HFFc6 (cell line): ENCODE data around the gene PPP3CA. TPM values are rescaled to one million over a fixed set of nuclear protein-coding genes. Genes with fewer than 3 reads are reported as not detected.

Experiments
- DNase-seq: peaks from one replicate; pipeline ENCODE4 v3.0.0-alpha.2; 2018
- H3K27ac Mint-ChIP-seq: 2 replicates; pipeline ENCODE4 v1.8.0; 2020; ENCODE audit warnings: mild to moderate bottlenecking, mixed read lengths
- H3K27me3 Mint-ChIP-seq: 2 replicates; pipeline ENCODE4 v1.8.0; 2021; ENCODE audit warnings: mild to moderate bottlenecking, moderate library complexity, mixed read lengths; ENCODE audit not compliant: insufficient read depth
- H3K36me3 Mint-ChIP-seq: 2 replicates; pipeline ENCODE4 v1.8.0; 2021; ENCODE audit warnings: low read depth, mixed read lengths
- H3K4me1 Mint-ChIP-seq: 2 replicates; pipeline ENCODE4 v1.8.0; 2020; ENCODE audit warnings: low read depth, mixed read lengths
- H3K4me3 Mint-ChIP-seq: 2 replicates; pipeline ENCODE4 v1.8.0; 2020; ENCODE audit warnings: mild to moderate bottlenecking, moderate library complexity, mixed read lengths
- H3K9me3 Mint-ChIP-seq: 2 replicates; pipeline ENCODE4 v1.8.0; 2020; ENCODE audit warnings: mild to moderate bottlenecking, mixed read lengths
- total RNA-seq, 6 experiments: library from RNA; stranded (reverse); fragmentation: NEBNext Ultra II Directional; extraction: Animal tissue kit (Norgen Biotek cat#: 25700); gene quantifications; 2 replicates in 1 of 6; 3 replicates in 5 of 6; pipeline ENCODE4 v1.2.3, GENCODE V29; 2021
- TF ChIP-seq, protein P1 (sequence below): fragments of 200-600 bp; sonication (generic); IDR thresholded peaks from 2 replicates; pipeline ENCODE4 v1.5.0; 2021; ENCODE audit warnings: antibody characterized with exemption, mild to moderate bottlenecking

The PPP3CA gene
- total RNA-seq, 6 experiments from 2014 or later = 45.9 to 59.6 (median 55.0) TPM

DNA sequence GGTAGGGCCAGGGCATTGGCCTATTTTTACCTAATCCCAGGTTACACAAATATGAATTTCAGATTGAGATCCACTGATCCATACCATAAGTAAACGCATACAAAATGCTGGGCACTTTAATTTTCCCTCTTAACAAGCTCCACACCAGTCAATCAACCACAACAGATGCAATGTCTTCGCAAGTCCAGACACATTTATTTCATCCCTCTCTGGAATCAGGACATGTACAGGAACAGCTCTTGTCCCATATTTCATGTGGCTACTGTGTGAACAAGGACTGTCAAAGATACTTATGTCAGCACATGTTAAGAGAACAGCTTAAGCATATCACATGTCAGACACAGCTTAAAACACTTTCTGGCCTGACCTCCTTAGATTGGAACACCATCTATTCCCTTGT lies 145.9 kb downstream of the PPP3CA start:
- Mint-ChIP-seq H3K36me3 (no peaks in the 10 kb centered on the region), H3K27ac (peak overlapping the region; percentile 50), H3K4me3 (no peak overlapping the region), H3K4me1 (peaks cover 56% of the 10 kb centered on the region), H3K9me3 (no peaks in the 10 kb centered on the region), H3K27me3 (no peaks in the 10 kb centered on the region)
- TF ChIP-seq, protein P1, sequence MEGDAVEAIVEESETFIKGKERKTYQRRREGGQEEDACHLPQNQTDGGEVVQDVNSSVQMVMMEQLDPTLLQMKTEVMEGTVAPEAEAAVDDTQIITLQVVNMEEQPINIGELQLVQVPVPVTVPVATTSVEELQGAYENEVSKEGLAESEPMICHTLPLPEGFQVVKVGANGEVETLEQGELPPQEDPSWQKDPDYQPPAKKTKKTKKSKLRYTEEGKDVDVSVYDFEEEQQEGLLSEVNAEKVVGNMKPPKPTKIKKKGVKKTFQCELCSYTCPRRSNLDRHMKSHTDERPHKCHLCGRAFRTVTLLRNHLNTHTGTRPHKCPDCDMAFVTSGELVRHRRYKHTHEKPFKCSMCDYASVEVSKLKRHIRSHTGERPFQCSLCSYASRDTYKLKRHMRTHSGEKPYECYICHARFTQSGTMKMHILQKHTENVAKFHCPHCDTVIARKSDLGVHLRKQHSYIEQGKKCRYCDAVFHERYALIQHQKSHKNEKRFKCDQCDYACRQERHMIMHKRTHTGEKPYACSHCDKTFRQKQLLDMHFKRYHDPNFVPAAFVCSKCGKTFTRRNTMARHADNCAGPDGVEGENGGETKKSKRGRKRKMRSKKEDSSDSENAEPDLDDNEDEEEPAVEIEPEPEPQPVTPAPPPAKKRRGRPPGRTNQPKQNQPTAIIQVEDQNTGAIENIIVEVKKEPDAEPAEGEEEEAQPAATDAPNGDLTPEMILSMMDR = no peak
- DNase-seq = no peak

GRCh38 chr4:101200561-101200960 lies 146.8 kb downstream of the PPP3CA start:
- TF ChIP-seq, protein P1 = no peak
- H3K27ac Mint-ChIP-seq = peak overlapping the region; percentile 96
- H3K36me3 Mint-ChIP-seq = no peaks in the 10 kb centered on the region
- H3K4me1 Mint-ChIP-seq = peaks cover 48% of the 10 kb centered on the region
- H3K9me3 Mint-ChIP-seq = no peaks in the 10 kb centered on the region
- peak overlapping the region; percentile 84 for H3K4me3 Mint-ChIP-seq
- DNase-seq = peak; percentile 94
- no peaks in the 10 kb centered on the region for H3K27me3 Mint-ChIP-seq

GRCh38 chr4:101199507-101200285 lies 147.6 kb downstream of the PPP3CA start:
- TF ChIP-seq, protein P1 = peak; percentile 20; the same call in 1 of the 2 replicates
- DNase-seq = peak; percentile 67
- Mint-ChIP-seq H3K36me3 (no peaks in the 10 kb centered on the region), H3K4me3 (peak overlapping the region; percentile 84), H3K27ac (peak overlapping the region; percentile 96), H3K4me1 (peaks cover 43% of the 10 kb centered on the region), H3K27me3 (no peaks in the 10 kb centered on the region), H3K9me3 (no peaks in the 10 kb centered on the region)

- peak overlapping the region; percentile 96 for H3K27ac Mint-ChIP-seq
- no peaks in the 10 kb centered on the region for H3K27me3 Mint-ChIP-seq
- DNase-seq = no peak
- H3K4me3 Mint-ChIP-seq = no peak overlapping the region
- TF ChIP-seq, protein P1 = no peak
- H3K4me1 Mint-ChIP-seq = peaks cover 43% of the 10 kb centered on the region
- H3K36me3 Mint-ChIP-seq = peaks cover 4% of the 10 kb centered on the region; the same call in 1 of the 2 replicates
- H3K9me3 Mint-ChIP-seq = no peaks in the 10 kb centered on the region
These were observed 148.5 kb downstream of the PPP3CA start for GRCh38 chr4:101198682-101199339.

- H3K4me3 Mint-ChIP-seq = no peak overlapping the region
- H3K36me3 Mint-ChIP-seq = peaks cover 9% of the 10 kb centered on the region
- DNase-seq = no peak
- no peaks in the 10 kb centered on the region for H3K9me3 Mint-ChIP-seq
- H3K27me3 Mint-ChIP-seq = no peaks in the 10 kb centered on the region
- no peak overlapping the region for H3K27ac Mint-ChIP-seq
- peaks cover 44% of the 10 kb centered on the region for H3K4me1 Mint-ChIP-seq
- TF ChIP-seq, protein P1 = no peak
These were observed 150.0 kb downstream of the PPP3CA start for GRCh38 chr4:101197350-101197749.
